Hepatocyte (in vitro differentiated cells): ENCODE measurements around the gene TMEM255A.

Experiments used
- CTCF ChIP-seq: fragments of 200-600 bp; sonication (generic); IDR thresholded peaks from 2 replicates; pipeline ENCODE4 v1.5.1; 2016; ENCODE audit warnings: antibody characterized with exemption, mild to moderate bottlenecking; ENCODE audit not compliant: poor library complexity
- EZH2 ChIP-seq: fragments of 200-600 bp; sonication (generic); IDR thresholded peaks from 2 replicates; pipeline ENCODE4 v1.6.1; 2016; ENCODE audit warnings: antibody characterized with exemption, mild to moderate bottlenecking, borderline replicate concordance

- no peak for TF ChIP-seq CTCF
- TF ChIP-seq EZH2 = no peak
Observed at GRCh38 chrX:120332394-120332793, 21.1 kb upstream of the TMEM255A start.
